Gastroesophageal sphincter (tissue), 3 donors: ENCODE measurements around the gene FANCC.

Source experiments
- EP300 ChIP-seq: sonication (generic); formaldehyde crosslinking; IDR thresholded peaks from one replicate; pipeline ENCODE4 v1.6.1; 2017; ENCODE audit warnings: antibody characterized with exemption, mild to moderate bottlenecking
- POLR2A ChIP-seq, 2 donors: fragments of 450-650 bp; IDR thresholded peaks; one replicate each; pipeline ENCODE4 v1.6.1; 2017; ENCODE audit warnings: antibody characterized with exemption in 2 of 2, mild to moderate bottlenecking in 2 of 2, moderate library complexity in 1 of 2
- POLR2AphosphoS5 ChIP-seq: sonication (generic); formaldehyde crosslinking; IDR thresholded peaks from one replicate; pipeline ENCODE4 v1.6.1; 2017; ENCODE audit warnings: antibody characterized with exemption
- TF ChIP-seq, protein P1 (sequence below), 4 experiments: fragments of 200-600 bp in 2 of 4; fragments of 450-650 bp in 2 of 4; sonication (generic) in 1 of 4; IDR thresholded peaks; one replicate each; pipeline ENCODE4 v1.5.1; 2017 to 2019; ENCODE audit warnings: antibody characterized with exemption in 4 of 4, mild to moderate bottlenecking in 2 of 4, moderate library complexity in 2 of 4

DNA sequence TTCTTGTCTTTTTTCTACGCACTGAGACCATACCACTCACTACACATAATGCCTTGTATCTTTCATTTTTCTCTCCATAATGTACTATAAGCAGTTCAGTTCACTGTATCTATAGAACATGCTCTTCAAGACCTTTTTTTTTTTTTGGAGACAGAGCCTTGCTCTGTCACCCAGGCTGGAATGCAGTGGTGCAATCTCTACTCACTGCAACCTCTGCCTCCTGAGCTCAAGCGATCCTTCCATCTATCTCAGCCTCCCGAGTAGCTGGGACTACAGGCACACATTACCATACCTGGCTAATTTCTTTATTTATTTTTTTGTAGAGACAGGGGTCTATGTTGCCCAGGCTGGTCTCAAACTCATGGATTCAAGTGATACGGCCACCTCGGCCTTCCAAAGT is 208.7 kb downstream of the FANCC start:
- TF ChIP-seq, protein P1, sequence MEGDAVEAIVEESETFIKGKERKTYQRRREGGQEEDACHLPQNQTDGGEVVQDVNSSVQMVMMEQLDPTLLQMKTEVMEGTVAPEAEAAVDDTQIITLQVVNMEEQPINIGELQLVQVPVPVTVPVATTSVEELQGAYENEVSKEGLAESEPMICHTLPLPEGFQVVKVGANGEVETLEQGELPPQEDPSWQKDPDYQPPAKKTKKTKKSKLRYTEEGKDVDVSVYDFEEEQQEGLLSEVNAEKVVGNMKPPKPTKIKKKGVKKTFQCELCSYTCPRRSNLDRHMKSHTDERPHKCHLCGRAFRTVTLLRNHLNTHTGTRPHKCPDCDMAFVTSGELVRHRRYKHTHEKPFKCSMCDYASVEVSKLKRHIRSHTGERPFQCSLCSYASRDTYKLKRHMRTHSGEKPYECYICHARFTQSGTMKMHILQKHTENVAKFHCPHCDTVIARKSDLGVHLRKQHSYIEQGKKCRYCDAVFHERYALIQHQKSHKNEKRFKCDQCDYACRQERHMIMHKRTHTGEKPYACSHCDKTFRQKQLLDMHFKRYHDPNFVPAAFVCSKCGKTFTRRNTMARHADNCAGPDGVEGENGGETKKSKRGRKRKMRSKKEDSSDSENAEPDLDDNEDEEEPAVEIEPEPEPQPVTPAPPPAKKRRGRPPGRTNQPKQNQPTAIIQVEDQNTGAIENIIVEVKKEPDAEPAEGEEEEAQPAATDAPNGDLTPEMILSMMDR (IDR thresholded peaks at IDR 0.05), result no peak
- TF ChIP-seq EP300, result no peak
- no peak for TF ChIP-seq POLR2A (IDR thresholded peaks at IDR 0.05)
- no peak for TF ChIP-seq POLR2AphosphoS5
